Endometrium (tissue), 2 donors: ENCODE measurements around the gene MT1H.
"Not testable (repeated sequence)": the region's sequence is repeated elsewhere in the genome, so short reads cannot be mapped to it uniquely, and the experiment has no call there.

ENCODE experiments used
- FAIRE-seq: peaks from 2 replicates; lab custom pipeline; 2012; peaks lifted over from hg19 to GRCh38; lab: Jason Lieb, UNC
- donor health status: control.
- donor health status: control.

Gene MT1H

GRCh38 chr16:56669005-56669839, at the start of gene MT1H:
Gene MT1H (plus strand): TSS chr16:56669814. CDS start chr16:56669885, 71 bp downstream.
- no peak for FAIRE-seq

GRCh38 chr16:56620339-56620897, 49.2 kb upstream of the MT1H start:
- no peak for FAIRE-seq

DNA sequence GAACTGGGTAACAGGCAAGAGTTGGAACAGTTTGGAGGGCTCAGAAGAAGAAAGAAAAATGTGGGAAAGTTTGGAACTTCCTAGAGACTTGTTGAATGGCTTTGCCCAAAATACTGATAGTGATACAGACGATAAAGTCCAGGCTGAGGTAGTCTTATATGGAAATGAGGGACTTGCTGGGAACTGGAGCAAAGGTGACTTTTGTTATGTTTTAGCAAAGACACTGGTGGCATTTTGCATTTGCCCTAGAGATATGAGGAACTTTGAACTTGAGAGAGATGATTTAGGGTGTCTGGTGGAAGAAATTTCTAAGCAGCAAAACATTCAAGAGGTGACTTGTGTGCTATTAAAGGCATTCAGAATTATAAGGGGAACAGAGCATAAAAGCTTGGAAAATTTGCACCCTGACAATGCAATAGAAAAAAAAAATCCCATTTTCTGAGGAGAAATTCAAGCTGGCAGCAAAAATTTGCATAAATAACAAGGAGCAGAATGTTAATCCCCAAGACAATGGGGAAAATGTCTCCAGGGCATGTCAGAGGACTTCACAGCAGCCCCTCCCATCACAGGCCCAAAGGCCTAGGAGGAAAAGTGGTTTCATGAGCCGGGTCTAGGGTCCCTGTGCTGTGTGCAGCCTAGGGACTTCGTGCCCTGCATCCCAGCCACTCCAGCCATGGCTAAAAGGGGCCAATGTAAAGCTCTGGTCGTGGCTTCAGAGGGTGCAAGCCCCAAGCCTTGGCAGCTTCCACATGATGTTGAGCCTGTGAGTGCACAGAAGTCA, 47.8 kb upstream of the MT1H start:
- FAIRE-seq, result not testable (repeated sequence)

DNA sequence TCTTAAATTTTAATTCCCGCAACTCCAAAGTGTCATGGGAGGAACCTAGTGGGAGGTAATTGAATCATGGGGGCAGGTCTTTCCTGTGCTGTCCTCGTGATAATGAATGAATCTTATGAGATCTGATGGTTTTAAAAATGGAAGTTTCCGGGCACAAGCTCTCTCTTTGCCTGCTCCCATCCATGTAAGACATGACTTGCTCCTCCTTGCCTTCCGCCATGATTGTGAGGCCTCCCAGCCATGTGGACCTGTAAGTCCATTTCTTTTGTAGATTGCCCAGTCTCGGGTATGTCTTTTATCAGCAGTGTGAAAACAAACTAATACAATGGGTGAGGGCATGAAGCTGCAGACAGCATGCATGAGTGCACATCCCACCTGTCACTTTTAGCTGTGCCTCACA, 46.4 kb upstream of the MT1H start:
- not testable (repeated sequence) for FAIRE-seq

DNA sequence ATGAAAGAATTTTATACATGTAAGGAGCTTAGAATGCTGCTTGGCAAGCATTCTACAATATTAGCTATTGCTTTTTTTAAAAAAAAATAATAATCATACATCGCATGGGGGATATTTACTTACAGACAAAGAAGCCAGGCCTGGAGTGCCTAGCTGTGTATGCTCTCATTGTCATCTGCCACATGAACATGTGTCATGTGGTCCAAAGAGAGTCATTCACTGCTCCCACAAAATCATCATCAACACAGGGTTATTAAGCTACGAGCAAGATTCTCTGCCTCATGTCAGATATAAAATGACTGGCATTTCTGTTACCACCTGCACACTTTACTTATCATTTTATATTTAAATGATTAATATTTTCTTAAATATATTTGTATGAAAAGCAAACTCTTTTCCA, 46.0 kb upstream of the MT1H start:
- FAIRE-seq, result no peak

DNA sequence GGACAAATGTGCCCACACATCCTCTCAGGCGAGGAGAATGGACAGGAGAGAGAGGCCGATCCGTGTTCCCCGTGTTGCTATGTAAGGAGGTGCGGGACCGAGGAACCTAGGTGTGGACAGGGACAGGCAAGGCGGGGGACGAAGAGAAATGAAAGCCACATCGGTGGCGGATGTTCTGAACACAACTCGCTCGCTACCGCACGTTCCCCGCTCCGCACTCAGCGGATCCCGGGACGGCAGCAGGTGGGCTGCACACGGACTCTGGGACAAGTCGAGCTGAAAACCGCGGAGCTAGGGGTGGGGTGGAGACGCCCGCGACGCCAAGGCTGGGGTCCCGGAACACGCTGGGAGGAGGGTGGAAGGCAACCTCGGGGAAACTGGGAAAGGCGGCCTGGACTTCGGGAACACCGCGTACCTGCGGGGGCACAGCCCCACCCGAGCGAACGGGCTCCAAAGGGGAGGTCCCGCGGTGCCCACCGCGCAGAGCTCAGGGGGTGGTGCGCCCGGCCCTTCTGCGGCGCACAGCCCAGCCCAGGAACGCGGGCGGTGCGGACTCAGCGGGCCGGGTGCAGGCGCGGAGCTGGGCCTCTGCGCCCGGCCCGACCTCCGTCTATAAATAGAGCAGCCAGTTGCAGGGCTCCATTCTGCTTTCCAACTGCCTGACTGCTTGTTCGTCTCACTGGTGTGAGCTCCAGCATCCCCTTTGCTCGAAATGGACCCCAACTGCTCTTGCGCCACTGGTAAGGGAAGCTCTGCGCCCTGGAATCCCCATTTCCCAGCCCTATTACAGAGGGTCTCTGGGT, 44.3 kb upstream of the MT1H start, which contains the start of gene MT1E:
TSS of gene MT1E (plus strand) at position 642 of the 803 bp plus-strand sequence. CDS start at position 713, 71 bp downstream.
- FAIRE-seq, result no peak

DNA sequence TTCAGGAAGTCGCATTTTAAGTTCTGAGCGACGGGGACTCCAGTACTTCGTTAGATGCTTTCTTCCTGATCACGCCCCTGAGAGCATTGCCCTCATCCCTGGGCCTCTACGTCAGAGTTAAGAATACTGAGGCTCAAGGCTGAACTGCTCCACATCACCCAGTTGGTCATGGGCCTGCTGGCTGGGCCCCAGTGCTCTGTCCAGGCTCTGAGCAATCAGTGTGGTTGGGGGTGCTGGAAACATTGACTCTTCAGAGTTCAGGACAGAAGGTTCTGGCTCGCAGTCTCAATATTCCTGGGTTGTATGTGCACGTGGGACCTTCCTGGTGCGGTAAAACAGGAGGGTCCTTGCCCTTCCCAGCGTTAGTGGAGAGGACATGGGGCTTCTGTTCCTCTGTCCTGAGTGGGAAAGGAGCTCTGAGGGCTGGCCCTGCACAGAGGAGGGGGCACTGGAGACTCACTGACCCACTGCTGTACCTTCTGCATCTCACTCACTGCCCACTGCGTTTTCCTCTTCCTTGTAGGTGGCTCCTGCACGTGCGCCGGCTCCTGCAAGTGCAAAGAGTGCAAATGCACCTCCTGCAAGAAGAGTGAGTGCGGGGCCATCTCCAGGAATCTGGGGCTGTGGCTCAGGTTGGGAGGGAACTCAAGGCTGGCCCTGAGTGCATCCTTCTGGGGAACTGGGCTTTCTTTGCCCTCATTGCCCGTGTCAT, 43.5 kb upstream of the MT1H start:
- FAIRE-seq, result no peak

DNA sequence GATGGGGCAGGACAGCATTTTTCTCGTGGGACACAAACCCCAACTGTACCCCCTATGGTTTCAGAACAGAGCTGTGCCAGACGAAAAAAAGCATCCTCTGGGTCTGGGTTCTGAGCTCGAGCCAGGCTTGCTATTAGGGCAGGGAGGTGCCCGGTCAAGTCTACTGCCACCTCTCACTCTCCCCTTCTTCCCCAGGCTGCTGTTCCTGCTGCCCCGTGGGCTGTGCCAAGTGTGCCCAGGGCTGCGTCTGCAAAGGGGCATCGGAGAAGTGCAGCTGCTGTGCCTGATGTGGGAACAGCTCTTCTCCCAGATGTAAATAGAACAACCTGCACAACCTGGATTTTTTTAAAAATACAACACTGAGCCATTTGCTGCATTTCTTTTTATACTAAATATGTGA, 42.9 kb upstream of the MT1H start:
- no peak for FAIRE-seq

DNA sequence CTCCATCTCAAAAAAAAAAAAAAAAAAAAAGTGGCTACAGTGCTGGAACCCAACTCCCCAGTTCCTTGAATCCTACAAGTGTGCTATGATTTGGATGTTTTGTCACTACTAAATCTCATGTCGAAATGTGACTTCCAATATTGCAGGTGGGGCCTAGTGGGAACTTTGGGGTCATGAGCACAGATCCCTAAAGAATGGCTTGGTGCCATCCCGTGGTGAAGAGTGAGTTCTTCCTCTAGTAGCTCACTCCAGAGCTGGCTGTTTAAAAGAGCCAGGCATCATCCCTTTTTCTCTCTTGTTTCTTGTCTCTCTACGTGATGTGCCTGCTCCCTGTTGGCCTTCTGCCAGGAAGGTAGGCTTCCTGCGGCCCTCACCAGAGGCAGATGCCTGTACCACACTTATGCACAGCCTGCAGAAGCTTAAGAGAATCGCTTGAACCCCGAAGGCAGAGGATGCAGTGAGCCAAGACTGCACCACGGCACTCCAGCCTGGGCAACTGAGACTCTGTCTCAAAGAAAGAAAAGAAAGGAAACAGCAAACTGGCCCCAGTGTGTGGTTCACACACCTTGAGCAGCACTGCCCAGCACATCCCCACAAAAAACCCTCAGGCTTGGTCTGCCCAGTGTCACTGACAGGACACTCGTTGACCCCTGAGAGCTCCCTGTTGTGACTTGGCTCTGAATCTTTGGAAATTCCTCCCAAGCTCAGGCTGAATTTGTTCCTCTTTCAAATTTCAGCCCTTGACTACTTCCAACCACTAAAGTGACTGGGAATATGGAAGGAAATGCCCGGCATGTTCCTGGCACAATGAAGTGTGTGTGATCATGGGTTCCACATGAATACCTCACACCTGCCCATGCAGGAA, 40.9 kb upstream of the MT1H start:
- FAIRE-seq, result no peak

GRCh38 chr16:56629531-56629930, 40.1 kb upstream of the MT1H start:
- FAIRE-seq, result no peak

DNA sequence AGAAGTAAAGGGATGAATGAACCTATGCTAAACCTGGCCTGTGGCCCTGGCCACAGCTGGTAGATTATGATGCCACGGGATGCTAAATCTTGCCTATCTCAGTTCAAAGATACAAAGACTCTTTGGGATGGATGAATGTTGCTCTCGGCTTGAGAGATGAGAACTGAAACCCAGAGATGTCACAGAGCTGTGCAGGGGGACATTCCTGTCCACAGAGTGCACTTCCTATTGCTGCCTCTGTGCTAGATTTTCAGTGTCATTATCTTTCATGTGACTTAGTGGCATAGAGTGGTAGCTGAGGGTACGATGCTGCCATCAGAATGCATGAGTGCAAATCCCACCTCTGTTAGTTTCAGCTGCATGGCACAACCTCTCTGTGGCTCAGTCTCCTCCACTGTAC, 39.5 kb upstream of the MT1H start:
- no peak for FAIRE-seq

- FAIRE-seq, result no peak
Measured at GRCh38 chr16:56631197-56631596, 38.4 kb upstream of the MT1H start.

GRCh38 chr16:56631832-56632155, 37.8 kb upstream of the MT1H start:
- FAIRE-seq, result no peak

GRCh38 chr16:56632156-56632847, 37.3 kb upstream of the MT1H start, which contains the start of gene MT1M:
Gene MT1M (plus strand): TSS chr16:56632659. CDS start chr16:56632732, 73 bp downstream.
- FAIRE-seq, result no peak

DNA sequence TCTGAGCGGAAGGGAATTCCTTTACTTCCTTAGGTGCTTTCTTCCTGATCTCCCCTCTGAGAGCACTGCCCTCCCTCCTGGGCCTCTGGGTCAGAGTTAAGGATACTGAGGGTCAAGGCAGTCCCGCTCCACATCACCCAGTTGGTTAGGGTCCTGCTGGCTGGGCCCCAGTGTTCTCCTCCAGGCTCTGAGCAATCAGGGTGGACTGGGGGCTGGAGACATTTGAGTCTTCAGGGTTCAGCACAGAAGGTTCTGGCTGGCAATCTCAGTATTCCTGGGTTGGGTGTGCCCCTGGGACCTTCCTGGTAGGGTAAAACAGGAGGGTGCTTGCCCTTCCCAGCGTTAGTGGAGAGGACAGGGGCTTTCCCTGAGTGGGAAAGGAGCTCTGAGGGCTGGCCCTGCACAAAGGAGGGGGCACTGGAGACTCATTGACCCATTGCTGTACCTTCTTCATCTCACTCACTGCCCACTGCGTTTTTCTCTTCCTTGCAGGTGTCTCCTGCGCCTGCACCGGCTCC, 36.7 kb upstream of the MT1H start:
- FAIRE-seq, result no peak

- no peak for FAIRE-seq
Measured at GRCh38 chr16:56633535-56633934, 36.1 kb upstream of the MT1H start.

DNA sequence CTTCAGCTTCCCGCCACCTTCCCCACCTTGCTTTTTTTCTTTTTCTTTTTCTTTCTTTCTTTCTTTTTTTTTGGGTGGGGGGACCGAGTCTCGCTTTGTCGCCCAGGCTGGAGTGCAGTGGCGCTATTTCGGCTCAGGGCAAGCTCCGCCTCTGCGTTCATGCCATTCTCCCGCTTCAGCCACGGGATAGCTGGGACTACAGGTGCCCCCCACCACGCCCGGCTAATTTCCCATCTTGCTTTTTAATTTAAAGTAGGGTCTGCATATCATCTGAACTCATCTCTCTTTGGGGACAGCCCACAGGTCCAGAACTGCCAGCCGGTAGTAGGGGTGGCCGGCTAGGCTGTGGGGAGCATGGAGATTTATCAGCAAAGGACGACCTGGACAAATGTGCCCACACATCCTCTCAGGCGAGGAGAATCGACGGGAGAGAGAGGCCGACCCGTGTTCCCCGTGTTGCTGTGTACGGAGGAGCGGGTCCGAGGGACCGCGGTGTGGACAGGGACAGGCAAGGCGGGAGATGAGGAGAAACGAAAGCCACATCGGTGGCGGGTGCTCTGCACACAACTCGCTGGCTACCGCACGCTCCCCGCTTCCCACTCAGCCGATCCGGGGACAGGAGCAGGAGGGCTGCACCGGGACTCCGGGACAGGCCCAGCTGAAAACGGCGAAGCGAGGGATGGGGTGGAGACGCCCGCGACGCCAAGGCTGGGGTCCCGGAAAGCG, 34.7 kb upstream of the MT1H start:
- FAIRE-seq, result no peak

- FAIRE-seq, result no peak
Measured at GRCh38 chr16:56635441-56635967, 34.1 kb upstream of the MT1H start.
